Keratinocyte (primary cell): ENCODE data around the gene PCCA. TPM values are rescaled to one million over a fixed set of nuclear protein-coding genes. Genes with fewer than 3 reads are reported as not detected.

Source experiments
- DNase-seq: peaks from one replicate; pipeline ENCODE4 v3.0.0-alpha.2; 2011; ENCODE audit warnings: low read depth, missing footprints, low spot score
- FAIRE-seq: peaks from 2 replicates; lab custom pipeline; 2011; peaks lifted over from hg19 to GRCh38; lab: Jason Lieb, UNC
- H2AFZ ChIP-seq: 2 replicates; pipeline ENCODE4 v1.6.0; 2012; ENCODE audit warnings: low read length, control low read depth, inconsistent platforms; ENCODE audit not compliant: control insufficient read depth
- H3K27ac ChIP-seq: 2 replicates; pipeline ENCODE4 v1.5.1; 2011; ENCODE audit warnings: low read length; ENCODE audit not compliant: control insufficient read depth, insufficient read depth
- H3K27me3 ChIP-seq: 3 replicates; pipeline ENCODE4 v1.6.0; 2011; ENCODE audit warnings: low read length; ENCODE audit not compliant: control insufficient read depth, insufficient read depth; ENCODE audit errors: extremely low read depth
- H3K36me3 ChIP-seq, 2 experiments: 2 replicates in 1 of 2; 3 replicates in 1 of 2; pipeline ENCODE4 v1.5.1; 2011; ENCODE audit warnings: low read length in 2 of 2, mild to moderate bottlenecking in 1 of 2; ENCODE audit not compliant: control insufficient read depth in 2 of 2, insufficient read depth in 2 of 2; ENCODE audit errors: extremely low read depth in 1 of 2
- H3K4me1 ChIP-seq: 3 replicates; pipeline ENCODE4 v1.5.1; 2011; ENCODE audit warnings: low read length; ENCODE audit not compliant: control insufficient read depth, insufficient read depth; ENCODE audit errors: extremely low read depth
- H3K4me2 ChIP-seq: 3 replicates; pipeline ENCODE4 v1.6.0; 2011; ENCODE audit warnings: low read depth, low read length; ENCODE audit not compliant: control insufficient read depth, insufficient read depth; ENCODE audit errors: extremely low read depth
- H3K4me3 ChIP-seq, 3 experiments: fragments of 200-600 bp in 1 of 3; sonication (generic) in 1 of 3; 2 replicates in 2 of 3; 3 replicates in 1 of 3; pipeline ENCODE4 v1.5.1; 2011 to 2016; ENCODE audit warnings: low read length in 3 of 3, mild to moderate bottlenecking in 3 of 3, control low read depth in 2 of 3, inconsistent platforms in 1 of 3, low read depth in 1 of 3, mixed read lengths in 1 of 3, mixed run types in 1 of 3, moderate library complexity in 1 of 3; ENCODE audit not compliant: control insufficient read depth in 2 of 3, insufficient read depth in 2 of 3; ENCODE audit errors: extremely low read depth in 1 of 3
- H3K79me2 ChIP-seq: 2 replicates; pipeline ENCODE4 v1.6.0; 2012; ENCODE audit warnings: low read length; ENCODE audit not compliant: control insufficient read depth, insufficient read depth
- H3K9ac ChIP-seq: 3 replicates; pipeline ENCODE4 v1.6.0; 2011; ENCODE audit warnings: low read length; ENCODE audit not compliant: control insufficient read depth, insufficient read depth; ENCODE audit errors: extremely low read depth
- H3K9me1 ChIP-seq: 3 replicates; pipeline ENCODE4 v1.6.0; 2011; ENCODE audit warnings: low read length; ENCODE audit not compliant: control insufficient read depth, insufficient read depth; ENCODE audit errors: extremely low read depth
- H3K9me3 ChIP-seq: 2 replicates; pipeline ENCODE4 v1.5.1; 2012; ENCODE audit warnings: low read depth, low read length; ENCODE audit not compliant: control insufficient read depth
- H4K20me1 ChIP-seq: 3 replicates; pipeline ENCODE4 v1.6.0; 2011; ENCODE audit warnings: low read length; ENCODE audit not compliant: control insufficient read depth, insufficient read depth; ENCODE audit errors: extremely low read depth
- CTCF ChIP-seq, 3 experiments: IDR thresholded peaks in 1 of 3; conservative IDR thresholded peaks in 1 of 3; optimal IDR thresholded peaks in 1 of 3; 2 replicates in 2 of 3; 3 replicates in 1 of 3; pipeline versions ENCODE3 to v1.5.1; 2011; ENCODE audit warnings: low read length in 3 of 3, mild to moderate bottlenecking in 3 of 3, moderate library complexity in 2 of 3, control low read depth in 1 of 3, inconsistent platforms in 1 of 3; ENCODE audit not compliant: insufficient read depth in 2 of 3; ENCODE audit errors: extremely low read depth in 1 of 3
- EZH2 ChIP-seq: IDR thresholded peaks from one replicate; pipeline ENCODE4 v1.6.1; 2012; ENCODE audit warnings: inconsistent platforms, mild to moderate bottlenecking, low read length, moderate library complexity
- dilution Hi-C: fragments of 300-500 bp; cut with MboI; formaldehyde crosslinking; loops from one replicate; pipeline ENCODE4 v1.7.0; 2020; ENCODE audit warnings: low sequenced_read_pairs; ENCODE audit not compliant: extremely low pct_ligation_motif_present
- polyA plus RNA-seq, 5 experiments: library from polyadenylated mRNA; depleted of rRNA in 3 of 5; stranded (reverse) in 3 of 5; stranded (forward) in 1 of 5; unstranded in 1 of 5; fragments of >200 nt; gene quantifications; 1 replicate in 1 of 5; 2 replicates in 3 of 5; 3 replicates in 1 of 5; pipeline versions ENCODE4 v1.2.1 to v1.2.3, GENCODE V29; 2011 to 2012; ENCODE audit warnings: missing spikeins in 2 of 5, low read depth in 1 of 5, low replicate concordance in 1 of 5

Gene PCCA
- polyA plus RNA-seq, 1 donor (not counting 4 experiments of a cell fraction or from before 2014, with no cell fraction given): 8.1 TPM

- Histone ChIP-seq H4K20me1 (no peaks in the 10 kb centered on the region), H3K79me2 (no peaks in the 10 kb centered on the region), H3K4me2 (no peak overlapping the region), H3K9me3 (no peaks in the 10 kb centered on the region), H2AFZ (no peak overlapping the region), H3K36me3 (no peaks in the 10 kb centered on the region), H3K27ac (no peak overlapping the region), H3K9me1 (no peaks in the 10 kb centered on the region), H3K9ac (no peak overlapping the region), H3K27me3 (no peaks in the 10 kb centered on the region), H3K4me1 (no peaks in the 10 kb centered on the region), H3K4me3 (no peak overlapping the region)
- DNase-seq (no peak), FAIRE-seq (no peak)
- dilution Hi-C loops: loop anchor here (10.0 kb wide), 1 partner anchor 57 kb away; no protein-coding TSS in a partner anchor
- no peak for TF ChIP-seq EZH2
- TF ChIP-seq CTCF (optimal IDR thresholded peaks at IDR 0.05 in 1 of 3, IDR thresholded peaks at IDR 0.05 in 1 of 3, conservative IDR thresholded peaks at IDR 0.05 in 1 of 3; ENCODE audit: extremely low read depth in 1 of 3, insufficient read depth in 2 of 3, low read length in 3 of 3): no peak
These were observed 249.4 kb downstream of the PCCA start for GRCh38 chr13:100338275-100338674.

GRCh38 chr13:100339411-100339940, 250.6 kb downstream of the PCCA start:
- Histone ChIP-seq H3K27me3 (no peaks in the 10 kb centered on the region), H3K79me2 (no peaks in the 10 kb centered on the region), H3K9me1 (no peaks in the 10 kb centered on the region), H3K27ac (no peak overlapping the region), H3K9me3 (no peaks in the 10 kb centered on the region), H3K4me3 (no peak overlapping the region), H3K4me2 (no peak overlapping the region), H4K20me1 (no peaks in the 10 kb centered on the region), H2AFZ (no peak overlapping the region), H3K36me3 (no peaks in the 10 kb centered on the region), H3K4me1 (no peaks in the 10 kb centered on the region), H3K9ac (no peak overlapping the region)
- dilution Hi-C loops: loop anchor here (10.0 kb wide), 1 partner anchor 55 kb away; no protein-coding TSS in a partner anchor
- FAIRE-seq: no peak
- TF ChIP-seq EZH2: no peak
- no peak for TF ChIP-seq CTCF (optimal IDR thresholded peaks at IDR 0.05 in 1 of 3, IDR thresholded peaks at IDR 0.05 in 1 of 3, conservative IDR thresholded peaks at IDR 0.05 in 1 of 3; ENCODE audit: extremely low read depth in 1 of 3, insufficient read depth in 2 of 3, low read length in 3 of 3)
- no peak for DNase-seq
